CD14-positive monocyte (primary cell): ENCODE measurements around the gene MRPL49. TPM values are rescaled to one million over a fixed set of nuclear protein-coding genes. Genes with fewer than 3 reads are reported as not detected.

Experiments used
- DNase-seq, 3 donors: peaks; one replicate each; pipeline ENCODE4 v3.0.0-alpha.2; 2011 to 2022
- H2AFZ ChIP-seq: 2 replicates; pipeline ENCODE4 v1.6.0; 2012; ENCODE audit warnings: mild to moderate bottlenecking, low read depth, low read length, inconsistent platforms; ENCODE audit not compliant: insufficient read depth, poor library complexity, severe bottlenecking
- H3K27ac ChIP-seq, 2 donors: 1 replicate in 1 of 2; 2 replicates in 1 of 2; pipeline ENCODE4 v1.5.1; 2012 to 2013; ENCODE audit warnings: low read length in 2 of 2, control low read depth in 1 of 2, inconsistent platforms in 1 of 2, low read depth in 1 of 2, mild to moderate bottlenecking in 1 of 2
- H3K27me3 ChIP-seq, 2 donors: one replicate each; pipeline versions ENCODE4 v1.6.0 to v1.6.1; 2011 to 2013; ENCODE audit warnings: low read length in 2 of 2; ENCODE audit not compliant: control insufficient read depth in 2 of 2, insufficient read depth in 2 of 2
- H3K36me3 ChIP-seq, 2 donors: replicated peaks in 1 of 2; 1 replicate in 1 of 2; 2 replicates in 1 of 2; pipeline versions ENCODE4 v1.5.1 to v1.6.1; 2012 to 2013; ENCODE audit warnings: low read length in 2 of 2, control low read depth in 1 of 2, inconsistent platforms in 1 of 2, mild to moderate bottlenecking in 1 of 2; ENCODE audit not compliant: insufficient read depth in 2 of 2, control insufficient read depth in 1 of 2
- H3K4me1 ChIP-seq, 2 donors: 1 replicate in 1 of 2; 2 replicates in 1 of 2; pipeline versions ENCODE4 v1.5.1 to v1.6.1; 2012 to 2013; ENCODE audit warnings: low read length in 2 of 2, control low read depth in 1 of 2, inconsistent platforms in 1 of 2, mild to moderate bottlenecking in 1 of 2, moderate library complexity in 1 of 2; ENCODE audit not compliant: insufficient read depth in 2 of 2, control insufficient read depth in 1 of 2
- H3K4me2 ChIP-seq: replicated peaks from 2 replicates; pipeline ENCODE3; 2012; ENCODE audit warnings: low read length, moderate library complexity, mild to moderate bottlenecking; ENCODE audit not compliant: poor library complexity, severe bottlenecking; ENCODE audit errors: extremely low read depth
- H3K4me3 ChIP-seq, 3 experiments: fragments of 200-600 bp in 1 of 3; sonication (generic) in 1 of 3; replicated peaks in 1 of 3; 1 replicate in 2 of 3; 2 replicates in 1 of 3; pipeline ENCODE4 v1.5.1; 2011 to 2013; ENCODE audit warnings: low read length in 3 of 3, mild to moderate bottlenecking in 3 of 3, control low read depth in 2 of 3, low read depth in 2 of 3, inconsistent platforms in 1 of 3, moderate library complexity in 1 of 3
- H3K79me2 ChIP-seq: 2 replicates; pipeline ENCODE4 v1.6.0; 2012; ENCODE audit warnings: mild to moderate bottlenecking, control low read depth, inconsistent platforms, low read length, moderate library complexity; ENCODE audit not compliant: insufficient read depth
- H3K9ac ChIP-seq: 2 replicates; pipeline ENCODE4 v1.6.0; 2017; ENCODE audit warnings: low read length, mild to moderate bottlenecking; ENCODE audit not compliant: insufficient read depth, poor library complexity, severe bottlenecking
- H3K9me3 ChIP-seq, 2 donors: replicated peaks in 1 of 2; 1 replicate in 1 of 2; 2 replicates in 1 of 2; pipeline versions ENCODE4 v1.5.1 to v1.6.1; 2012 to 2013; ENCODE audit warnings: low read length in 2 of 2, control low read depth in 1 of 2; ENCODE audit not compliant: control insufficient read depth in 1 of 2, insufficient read depth in 1 of 2
- H4K20me1 ChIP-seq: 2 replicates; pipeline ENCODE4 v1.6.0; 2012; ENCODE audit warnings: mild to moderate bottlenecking, low read length, control low read depth, moderate library complexity; ENCODE audit not compliant: insufficient read depth
- H3K27ac Mint-ChIP-seq, 7 donors: one replicate each; pipeline ENCODE4 v1.8.0; 2020; ENCODE audit warnings: mild to moderate bottlenecking in 7 of 7, mixed read lengths in 7 of 7, moderate library complexity in 6 of 7, inconsistent platforms in 2 of 7
- H3K27me3 Mint-ChIP-seq, 3 donors: one replicate each; pipeline ENCODE4 v1.8.0; 2021 to 2022; ENCODE audit warnings: low read depth in 3 of 3, mild to moderate bottlenecking in 3 of 3, mixed read lengths in 3 of 3, moderate library complexity in 3 of 3, inconsistent platforms in 1 of 3
- H3K36me3 Mint-ChIP-seq, 2 donors: one replicate each; pipeline ENCODE4 v1.8.0; 2020; ENCODE audit warnings: mixed read lengths in 2 of 2, inconsistent platforms in 1 of 2, mild to moderate bottlenecking in 1 of 2
- H3K4me1 Mint-ChIP-seq: one replicate; pipeline ENCODE4 v1.8.0; 2020; ENCODE audit warnings: mild to moderate bottlenecking, mixed read lengths
- H3K4me3 Mint-ChIP-seq, 2 donors: one replicate each; pipeline ENCODE4 v1.8.0; 2020; ENCODE audit warnings: mild to moderate bottlenecking in 2 of 2, mixed read lengths in 2 of 2, moderate library complexity in 1 of 2
- H3K9me3 Mint-ChIP-seq, 7 donors: one replicate each; pipeline ENCODE4 v1.8.0; 2020 to 2022; ENCODE audit warnings: mixed read lengths in 7 of 7, mild to moderate bottlenecking in 6 of 7, moderate library complexity in 6 of 7, inconsistent platforms in 2 of 7
- WGBS: methylation state at CpG from one replicate; pipeline ENCODE4 v1.1.5; 2013; ENCODE audit warnings: missing lambda C conversion rate; ENCODE audit not compliant: insufficient coverage; 5-methylcytosine and 5-hydroxymethylcytosine counted together
- intact Hi-C, 2 donors: fragments of 100-400 bp; cut with micrococcal nuclease; formaldehyde crosslinking; loops; one replicate each; pipeline versions ENCODE4 v1.15.0 to v1.15.1; 2023
- polyA plus RNA-seq, 3 donors: library from polyadenylated mRNA; depleted of rRNA in 1 of 3; unstranded in 2 of 3; stranded (reverse) in 1 of 3; fragments of 300-500 nt in 2 of 3; fragments of >200 nt in 1 of 3; fragmentation: Illumina TruSeq in 2 of 3; gene quantifications; 1 replicate in 2 of 3; 2 replicates in 1 of 3; pipeline ENCODE4 v1.2.3, GENCODE V29; 2012 to 2021
- TF ChIP-seq, protein P1 (sequence below): fragments of 200-600 bp; IDR thresholded peaks from one replicate; pipeline ENCODE4 v1.8.0; 2022; ENCODE audit warnings: antibody characterized with exemption, mild to moderate bottlenecking

The MRPL49 gene
- polyA plus RNA-seq, 3 donors, result 19.8 to 33.9 (median 32.7) TPM

DNA sequence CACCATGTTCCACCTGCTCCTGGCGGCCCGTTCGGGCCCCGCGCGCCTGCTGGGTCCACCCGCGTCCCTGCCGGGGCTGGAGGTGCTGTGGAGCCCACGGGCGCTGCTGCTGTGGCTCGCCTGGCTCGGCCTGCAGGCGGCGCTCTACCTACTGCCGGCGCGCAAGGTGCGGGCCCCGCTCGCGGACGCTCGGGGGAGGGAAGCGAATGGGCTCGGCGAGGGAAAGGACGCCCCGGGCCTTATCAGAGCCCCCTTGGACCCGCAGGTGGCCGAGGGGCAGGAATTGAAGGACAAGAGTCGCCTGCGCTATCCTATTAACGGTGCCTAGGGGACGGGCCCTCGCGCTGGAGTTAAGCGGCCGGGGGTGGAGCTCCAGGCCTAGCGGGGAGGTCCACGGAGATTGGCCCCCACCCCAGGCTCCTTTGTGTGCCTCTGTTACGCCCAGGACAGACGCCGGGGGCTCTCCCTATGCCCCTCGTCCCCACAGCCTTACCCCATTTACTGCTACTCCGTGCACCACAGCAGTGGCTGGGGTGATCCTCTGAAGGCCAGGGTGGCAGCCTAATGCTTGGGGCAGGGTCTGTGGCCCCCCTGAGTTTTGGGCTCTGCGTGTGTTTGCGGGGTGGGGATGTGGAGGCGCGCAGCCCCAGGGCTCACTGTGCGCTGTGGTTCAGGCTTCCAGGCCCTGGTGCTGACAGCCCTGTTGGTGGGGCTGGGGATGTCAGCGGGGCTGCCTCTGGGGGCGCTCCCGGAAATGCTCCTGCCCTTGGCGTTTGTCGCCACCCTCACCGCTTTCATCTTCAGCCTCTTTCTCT lies 9.4 kb upstream of the MRPL49 start:
- H3K4me3 ChIP-seq, result peak overlapping the region; percentile 31 to 81 (median 40)
- no peaks in the 10 kb centered on the region for H3K9me3 ChIP-seq
- peaks cover 0 to 15% of the 10 kb centered on the region in 2 donors for H3K27me3 ChIP-seq
- Mint-ChIP-seq H3K9me3 (peaks cover 0 to 6% (median 0%) of the 10 kb centered on the region in 7 donors), H3K27me3 (peaks cover 13 to 22% (median 15%) of the 10 kb centered on the region in 3 donors), H3K36me3 (peaks cover 20 to 26% of the 10 kb centered on the region in 2 donors), H3K4me3 (peak overlapping the region; percentile 76 to 80), H3K27ac (no peak overlapping the region), H3K4me1 (peaks cover 43% of the 10 kb centered on the region)
- H3K27ac ChIP-seq, result no peak overlapping the region
- intact Hi-C loops, result loop anchor here in 1 of 2 donors (5.0 kb wide), 2 partner anchors 70 to 100 kb away; partner anchors contain the start of genes ARL2 and CAPN1
- TF ChIP-seq, protein P1, sequence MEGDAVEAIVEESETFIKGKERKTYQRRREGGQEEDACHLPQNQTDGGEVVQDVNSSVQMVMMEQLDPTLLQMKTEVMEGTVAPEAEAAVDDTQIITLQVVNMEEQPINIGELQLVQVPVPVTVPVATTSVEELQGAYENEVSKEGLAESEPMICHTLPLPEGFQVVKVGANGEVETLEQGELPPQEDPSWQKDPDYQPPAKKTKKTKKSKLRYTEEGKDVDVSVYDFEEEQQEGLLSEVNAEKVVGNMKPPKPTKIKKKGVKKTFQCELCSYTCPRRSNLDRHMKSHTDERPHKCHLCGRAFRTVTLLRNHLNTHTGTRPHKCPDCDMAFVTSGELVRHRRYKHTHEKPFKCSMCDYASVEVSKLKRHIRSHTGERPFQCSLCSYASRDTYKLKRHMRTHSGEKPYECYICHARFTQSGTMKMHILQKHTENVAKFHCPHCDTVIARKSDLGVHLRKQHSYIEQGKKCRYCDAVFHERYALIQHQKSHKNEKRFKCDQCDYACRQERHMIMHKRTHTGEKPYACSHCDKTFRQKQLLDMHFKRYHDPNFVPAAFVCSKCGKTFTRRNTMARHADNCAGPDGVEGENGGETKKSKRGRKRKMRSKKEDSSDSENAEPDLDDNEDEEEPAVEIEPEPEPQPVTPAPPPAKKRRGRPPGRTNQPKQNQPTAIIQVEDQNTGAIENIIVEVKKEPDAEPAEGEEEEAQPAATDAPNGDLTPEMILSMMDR, result peak; percentile 98
- H3K4me2 ChIP-seq, result peak overlapping the region; percentile 95
- H4K20me1 ChIP-seq, result peaks cover 31% of the 10 kb centered on the region
- peak overlapping the region; percentile 54 for H3K9ac ChIP-seq
- H3K79me2 ChIP-seq, result peaks cover 16% of the 10 kb centered on the region
- peak overlapping the region; percentile 70 for H2AFZ ChIP-seq
- DNase-seq, result peak in 2 of 3 donors; percentile 52 to 56
- WGBS, result 0% methylated on average over 43 of the region's 57 CpGs
- peaks cover 38 to 50% of the 10 kb centered on the region in 2 donors for H3K4me1 ChIP-seq
- peaks cover 16 to 21% of the 10 kb centered on the region in 2 donors for H3K36me3 ChIP-seq

DNA sequence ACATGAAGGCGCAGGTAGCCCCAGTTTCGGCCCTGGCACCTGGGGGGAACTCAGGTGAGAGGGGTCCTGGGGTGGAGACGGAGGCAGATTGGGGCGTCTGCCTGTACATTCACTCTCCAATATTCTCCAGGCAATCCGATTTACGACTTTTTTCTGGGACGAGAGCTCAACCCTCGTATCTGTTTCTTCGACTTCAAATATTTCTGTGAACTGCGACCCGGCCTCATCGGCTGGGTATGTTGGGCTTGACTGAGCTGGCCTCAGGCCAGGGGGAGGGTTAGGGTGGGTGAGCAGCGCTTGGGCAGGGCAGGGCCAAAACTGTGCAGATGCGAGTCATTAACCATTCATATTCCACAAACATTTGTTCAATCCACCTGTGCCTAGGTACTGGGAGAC lies 8.8 kb upstream of the MRPL49 start:
- Mint-ChIP-seq H3K27me3 (peaks cover 13 to 22% (median 15%) of the 10 kb centered on the region in 3 donors), H3K27ac (no peak overlapping the region), H3K9me3 (peaks cover 0 to 6% (median 0%) of the 10 kb centered on the region in 7 donors), H3K4me1 (peaks cover 45% of the 10 kb centered on the region), H3K36me3 (peaks cover 23 to 28% of the 10 kb centered on the region in 2 donors), H3K4me3 (peak overlapping the region; percentile 76 to 80)
- Histone ChIP-seq H2AFZ (no peak overlapping the region), H3K9ac (no peak overlapping the region), H3K27me3 (peaks cover 0 to 15% of the 10 kb centered on the region in 2 donors), H3K9me3 (no peaks in the 10 kb centered on the region), H4K20me1 (peaks cover 35% of the 10 kb centered on the region), H3K4me2 (peak overlapping the region; percentile 95), H3K36me3 (peaks cover 15 to 20% of the 10 kb centered on the region in 2 donors), H3K27ac (no peak overlapping the region), H3K4me3 (no peak overlapping the region), H3K4me1 (peaks cover 38 to 54% of the 10 kb centered on the region in 2 donors), H3K79me2 (peaks cover 16% of the 10 kb centered on the region)
- DNase-seq, result no peak
- intact Hi-C loops, result loop anchor here in 1 of 2 donors (5.0 kb wide), 2 partner anchors 69 to 101 kb away; partner anchors contain the start of genes ARL2 and CAPN1
- WGBS, result 26% methylated on average over 7 of the region's 14 CpGs
- TF ChIP-seq, protein P1, result no peak
